ENCODE measurements around the gene SLC24A3. TPM values are rescaled to one million over a fixed set of nuclear protein-coding genes. Genes with fewer than 3 reads are reported as not detected.

Gene SLC24A3
- polyA plus RNA-seq, 1 donor (not counting 4 experiments of a cell fraction or from before 2014, with no cell fraction given), result 0.17 TPM

DNA sequence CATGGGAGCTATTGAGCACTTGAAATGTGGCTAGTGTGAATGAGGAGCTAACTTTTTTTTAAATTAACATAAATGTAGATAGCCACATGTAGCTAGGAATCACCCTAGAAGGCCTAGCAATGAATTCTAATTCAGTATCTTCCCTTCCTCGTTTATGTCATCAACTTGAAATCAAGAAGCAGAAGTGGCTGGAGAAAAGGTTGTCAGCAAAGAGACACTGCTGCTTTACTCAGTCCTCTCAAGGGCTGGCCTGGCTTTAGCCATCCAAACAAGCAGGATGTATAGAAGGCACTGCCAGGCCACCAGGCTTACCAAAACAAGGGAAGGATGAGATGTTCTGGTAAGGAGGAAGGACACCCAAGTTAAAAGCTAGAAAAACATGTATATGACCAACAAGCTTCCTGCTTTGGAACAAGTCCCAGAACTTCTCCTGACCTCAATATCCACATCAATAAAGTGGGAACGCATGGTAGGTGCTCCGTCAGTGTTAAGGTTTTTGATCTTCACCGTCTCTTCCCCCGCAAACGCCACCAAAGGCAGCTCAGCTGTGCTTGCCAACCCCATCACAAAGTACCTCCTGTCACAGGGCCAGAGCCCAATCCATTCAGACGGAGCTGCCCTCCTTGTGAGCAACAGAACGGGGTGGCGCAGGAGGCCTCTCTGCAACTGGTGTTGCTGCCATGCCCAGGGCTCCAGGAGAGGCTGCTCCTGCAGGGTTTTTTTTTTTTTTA lies 309.8 kb downstream of the SLC24A3 start:
- Histone ChIP-seq H3K79me2 (ENCODE audit: control insufficient read depth, insufficient read depth, low read length) (no peaks in the 10 kb centered on the region), H3K4me2 (ENCODE audit: control insufficient read depth, extremely low read depth, insufficient read depth, low read depth, low read length) (no peak overlapping the region), H3K4me1 (ENCODE audit: control insufficient read depth, extremely low read depth, insufficient read depth, low read length) (no peaks in the 10 kb centered on the region), H3K9me1 (ENCODE audit: control insufficient read depth, extremely low read depth, insufficient read depth, low read length) (no peaks in the 10 kb centered on the region), H4K20me1 (ENCODE audit: control insufficient read depth, extremely low read depth, insufficient read depth, low read length) (no peaks in the 10 kb centered on the region), H3K9ac (ENCODE audit: control insufficient read depth, extremely low read depth, insufficient read depth, low read length) (no peak overlapping the region), H3K4me3 (ENCODE audit: control insufficient read depth in 2 of 3, extremely low read depth in 1 of 3, insufficient read depth in 2 of 3, low read depth in 1 of 3, low read length in 3 of 3) (no peak overlapping the region), H3K9me3 (ENCODE audit: control insufficient read depth, low read depth, low read length) (no peaks in the 10 kb centered on the region), H2AFZ (ENCODE audit: control insufficient read depth, low read length) (no peak overlapping the region), H3K27me3 (ENCODE audit: control insufficient read depth, extremely low read depth, insufficient read depth, low read length) (peaks cover 5% of the 10 kb centered on the region), H3K36me3 (ENCODE audit: control insufficient read depth in 2 of 2, extremely low read depth in 1 of 2, insufficient read depth in 2 of 2, low read length in 2 of 2) (no peaks in the 10 kb centered on the region), H3K27ac (ENCODE audit: control insufficient read depth, insufficient read depth, low read length) (no peak overlapping the region)
- no peak for DNase-seq (ENCODE audit: low read depth, low spot score)
- no peak for FAIRE-seq
- dilution Hi-C loops (cut with MboI; ENCODE audit: extremely low pct_ligation_motif_present, low sequenced_read_pairs), result no loop called here
- TF ChIP-seq, protein P1, sequence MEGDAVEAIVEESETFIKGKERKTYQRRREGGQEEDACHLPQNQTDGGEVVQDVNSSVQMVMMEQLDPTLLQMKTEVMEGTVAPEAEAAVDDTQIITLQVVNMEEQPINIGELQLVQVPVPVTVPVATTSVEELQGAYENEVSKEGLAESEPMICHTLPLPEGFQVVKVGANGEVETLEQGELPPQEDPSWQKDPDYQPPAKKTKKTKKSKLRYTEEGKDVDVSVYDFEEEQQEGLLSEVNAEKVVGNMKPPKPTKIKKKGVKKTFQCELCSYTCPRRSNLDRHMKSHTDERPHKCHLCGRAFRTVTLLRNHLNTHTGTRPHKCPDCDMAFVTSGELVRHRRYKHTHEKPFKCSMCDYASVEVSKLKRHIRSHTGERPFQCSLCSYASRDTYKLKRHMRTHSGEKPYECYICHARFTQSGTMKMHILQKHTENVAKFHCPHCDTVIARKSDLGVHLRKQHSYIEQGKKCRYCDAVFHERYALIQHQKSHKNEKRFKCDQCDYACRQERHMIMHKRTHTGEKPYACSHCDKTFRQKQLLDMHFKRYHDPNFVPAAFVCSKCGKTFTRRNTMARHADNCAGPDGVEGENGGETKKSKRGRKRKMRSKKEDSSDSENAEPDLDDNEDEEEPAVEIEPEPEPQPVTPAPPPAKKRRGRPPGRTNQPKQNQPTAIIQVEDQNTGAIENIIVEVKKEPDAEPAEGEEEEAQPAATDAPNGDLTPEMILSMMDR (optimal IDR thresholded peaks at IDR 0.05 in 1 of 3, IDR thresholded peaks at IDR 0.05 in 1 of 3, conservative IDR thresholded peaks at IDR 0.05 in 1 of 3; ENCODE audit: extremely low read depth in 1 of 3, insufficient read depth in 2 of 3, low read length in 3 of 3), result no peak
- TF ChIP-seq EZH2 (IDR thresholded peaks at IDR 0.05; ENCODE audit: low read length), result no peak

DNA sequence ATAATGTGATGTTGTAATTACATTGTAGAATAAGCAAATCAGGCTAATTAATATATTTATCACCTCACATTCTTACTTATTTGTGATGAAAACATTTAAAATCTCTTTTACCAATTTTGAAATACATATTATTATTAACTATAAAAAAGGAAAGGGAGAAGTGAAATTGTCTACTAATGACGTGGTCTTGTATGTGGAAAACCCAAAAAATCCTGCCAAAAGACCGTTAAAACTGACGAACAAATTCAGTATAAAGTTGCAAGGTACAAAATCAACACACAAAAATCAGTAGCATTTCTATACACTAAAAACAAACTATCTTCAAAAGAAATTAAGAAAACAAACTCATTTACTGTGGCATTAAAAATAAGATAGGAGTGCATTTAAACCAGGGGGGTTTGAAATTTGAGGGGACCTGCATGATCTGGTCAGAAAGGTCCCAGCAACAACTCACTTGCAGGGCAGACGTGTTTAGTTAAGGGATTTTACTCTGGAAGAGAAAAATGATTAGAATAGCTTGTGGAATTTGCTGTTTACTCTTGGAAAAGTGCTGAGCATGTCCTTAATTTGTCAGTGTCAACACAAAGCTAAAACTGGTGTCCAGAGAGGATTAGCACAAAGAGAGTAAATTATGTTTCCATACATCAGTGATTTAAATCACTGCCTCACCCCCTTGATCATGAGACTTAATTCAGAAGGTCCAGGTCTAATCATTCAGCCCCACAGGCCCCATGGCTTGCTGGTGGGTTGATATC lies 310.6 kb downstream of the SLC24A3 start:
- Histone ChIP-seq H3K9me1 (ENCODE audit: control insufficient read depth, extremely low read depth, insufficient read depth, low read length) (no peaks in the 10 kb centered on the region), H3K4me2 (ENCODE audit: control insufficient read depth, extremely low read depth, insufficient read depth, low read depth, low read length) (no peak overlapping the region), H2AFZ (ENCODE audit: control insufficient read depth, low read length) (no peak overlapping the region), H3K4me3 (ENCODE audit: control insufficient read depth in 2 of 3, extremely low read depth in 1 of 3, insufficient read depth in 2 of 3, low read depth in 1 of 3, low read length in 3 of 3) (no peak overlapping the region), H3K4me1 (ENCODE audit: control insufficient read depth, extremely low read depth, insufficient read depth, low read length) (no peaks in the 10 kb centered on the region), H3K9ac (ENCODE audit: control insufficient read depth, extremely low read depth, insufficient read depth, low read length) (no peak overlapping the region), H3K9me3 (ENCODE audit: control insufficient read depth, low read depth, low read length) (no peaks in the 10 kb centered on the region), H3K36me3 (ENCODE audit: control insufficient read depth in 2 of 2, extremely low read depth in 1 of 2, insufficient read depth in 2 of 2, low read length in 2 of 2) (no peaks in the 10 kb centered on the region), H3K27me3 (ENCODE audit: control insufficient read depth, extremely low read depth, insufficient read depth, low read length) (peaks cover 5% of the 10 kb centered on the region), H3K27ac (ENCODE audit: control insufficient read depth, insufficient read depth, low read length) (no peak overlapping the region), H4K20me1 (ENCODE audit: control insufficient read depth, extremely low read depth, insufficient read depth, low read length) (no peaks in the 10 kb centered on the region), H3K79me2 (ENCODE audit: control insufficient read depth, insufficient read depth, low read length) (no peaks in the 10 kb centered on the region)
- dilution Hi-C loops (cut with MboI; ENCODE audit: extremely low pct_ligation_motif_present, low sequenced_read_pairs), result no loop called here
- FAIRE-seq (no peak), DNase-seq (ENCODE audit: low read depth, low spot score) (no peak)
- no peak for TF ChIP-seq EZH2 (IDR thresholded peaks at IDR 0.05; ENCODE audit: low read length)
- TF ChIP-seq, protein P1 (optimal IDR thresholded peaks at IDR 0.05 in 1 of 3, IDR thresholded peaks at IDR 0.05 in 1 of 3, conservative IDR thresholded peaks at IDR 0.05 in 1 of 3; ENCODE audit: extremely low read depth in 1 of 3, insufficient read depth in 2 of 3, low read length in 3 of 3), result no peak
